Heart left ventricle (tissue), 13 donors: Measurements from ENCODE around the gene CSF2.

Experiments used
- CTCF ChIP-seq, 12 donors: fragments of 200-600 bp; sonication (generic) in 4 of 12; IDR thresholded peaks; one replicate each; pipeline versions ENCODE4 v1.5.0 to v1.8.0; 2018 to 2022; ENCODE audit warnings: antibody characterized with exemption in 12 of 12, mild to moderate bottlenecking in 5 of 12
- POLR2A ChIP-seq, 2 donors: fragments of 450-650 bp; IDR thresholded peaks; one replicate each; pipeline ENCODE4 v1.6.1; 2017; ENCODE audit warnings: antibody characterized with exemption in 2 of 2, mild to moderate bottlenecking in 2 of 2, moderate library complexity in 2 of 2
- donor health status: ischemic (EF 13 %, LVEDD 7.1; RV severe dilation, severe dysfunction).
- donor health status: DM: no; HTN: yes; CAD: no.
- donor health status: DM: no; HTN: no; CAD: no.
- donor health status: ischemic (EF 25% LVEDD 6.9; RV normal size, moderate dysfunction).
- donor health status: ischemic (EF 25% LVEDD 5.7; RV mildly dilated, moderate dysfunction).
- donor health status: ischemic (EF 35%, LVEDD 5.7; RV mildly dilated, moderate dysfunction).
- donor health status: nonischemic (EF 11% LVEDD 7.7; RV severe dilation, severe dysfunction).
- donor health status: DM: yes; HTN: yes; CAD: no.
- donor health status: PGD.
- donor health status: ischemic (EF 29% LVEDD 5.4; RV normal size, mild dysfunction).
- donor health status: nonischemic (EF 23%, LVEDD 6.1; RV moderate dilation, normal function).

- TF ChIP-seq CTCF (IDR thresholded peaks at IDR 0.05) = no peak
- TF ChIP-seq POLR2A (IDR thresholded peaks at IDR 0.05) = no peak
These were observed 7.9 kb downstream of the CSF2 start for GRCh38 chr5:132081458-132081857.
